Measurements from ENCODE around the gene SLC38A7. TPM values are rescaled to one million over a fixed set of nuclear protein-coding genes. Genes with fewer than 3 reads are reported as not detected.

The SLC38A7 gene, protein sequence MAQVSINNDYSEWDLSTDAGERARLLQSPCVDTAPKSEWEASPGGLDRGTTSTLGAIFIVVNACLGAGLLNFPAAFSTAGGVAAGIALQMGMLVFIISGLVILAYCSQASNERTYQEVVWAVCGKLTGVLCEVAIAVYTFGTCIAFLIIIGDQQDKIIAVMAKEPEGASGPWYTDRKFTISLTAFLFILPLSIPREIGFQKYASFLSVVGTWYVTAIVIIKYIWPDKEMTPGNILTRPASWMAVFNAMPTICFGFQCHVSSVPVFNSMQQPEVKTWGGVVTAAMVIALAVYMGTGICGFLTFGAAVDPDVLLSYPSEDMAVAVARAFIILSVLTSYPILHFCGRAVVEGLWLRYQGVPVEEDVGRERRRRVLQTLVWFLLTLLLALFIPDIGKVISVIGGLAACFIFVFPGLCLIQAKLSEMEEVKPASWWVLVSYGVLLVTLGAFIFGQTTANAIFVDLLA
- polyA plus RNA-seq (2013, experiment 1 of 4), result 24.7 TPM
- 29.5 TPM for polyA plus RNA-seq (2013, experiment 2 of 4)
- polyA plus RNA-seq (2013, experiment 3 of 4), result 19.5 TPM
- 20.9 TPM for polyA plus RNA-seq (2013, experiment 4 of 4)

DNA sequence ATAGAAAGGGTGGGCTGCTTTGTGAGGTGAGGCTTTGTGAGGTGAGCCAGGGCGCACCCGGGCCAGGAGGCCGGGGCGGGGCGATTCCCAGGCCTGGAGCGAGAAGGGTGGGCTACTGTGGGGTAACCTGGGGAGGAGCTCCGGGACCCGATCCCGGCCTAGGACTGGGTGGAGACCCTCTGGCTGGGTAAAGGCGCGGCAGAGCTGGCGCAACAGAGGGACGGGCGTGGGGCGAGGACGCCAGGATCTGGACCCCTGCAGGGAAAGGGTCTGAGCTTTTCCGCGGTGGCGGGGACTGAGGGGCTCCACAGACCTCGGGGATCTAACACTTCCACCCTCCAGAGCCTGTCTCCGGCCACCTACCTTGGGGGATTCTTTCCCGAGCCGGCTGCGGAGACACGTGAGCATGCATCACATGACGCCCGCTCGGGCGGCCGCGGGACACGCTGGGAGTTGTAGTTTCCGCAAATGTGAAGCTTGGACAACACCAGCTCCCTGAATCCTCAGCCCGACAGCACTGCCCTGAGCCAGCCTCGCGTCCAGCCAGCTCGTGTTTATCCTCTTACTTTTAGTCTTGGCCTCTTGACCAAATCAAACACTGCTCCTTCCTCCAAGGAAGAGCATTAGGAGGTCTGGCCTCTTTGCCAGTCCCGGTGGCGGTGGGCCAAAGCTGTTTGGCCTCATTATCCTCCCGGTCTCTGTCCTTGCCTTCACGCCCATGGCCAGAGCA, at the start of gene SLC38A7:
SLC38A7 (minus strand) TSS at position 417 of the 730 bp plus-strand sequence. CDS start 4,644 bp downstream, outside the sequence.
- 10% methylated on average over 41 of the region's 41 CpGs for WGBS, 2 experiments
- no peaks in the 10 kb centered on the region for H3K36me3 ChIP-seq (ENCODE audit: control insufficient read depth, insufficient read depth, low read length)
- H3K27me3 ChIP-seq (ENCODE audit: control insufficient read depth, insufficient read depth, low read length, poor library complexity, severe bottlenecking), result no peaks in the 10 kb centered on the region
- H3K9me3 ChIP-seq (ENCODE audit: control insufficient read depth, low read length), result no peaks in the 10 kb centered on the region
- peaks cover 8% of the 10 kb centered on the region for H3K4me1 ChIP-seq (ENCODE audit: control insufficient read depth, insufficient read depth, low read length)
- H3K4me3 ChIP-seq (ENCODE audit: insufficient read depth, low read depth, low read length), result peak within 1 kb of the TSS; percentile 90
- no peak within 1 kb of the TSS for H3K27ac ChIP-seq (ENCODE audit: insufficient read depth, low read depth, low read length, poor library complexity, severe bottlenecking)

DNA sequence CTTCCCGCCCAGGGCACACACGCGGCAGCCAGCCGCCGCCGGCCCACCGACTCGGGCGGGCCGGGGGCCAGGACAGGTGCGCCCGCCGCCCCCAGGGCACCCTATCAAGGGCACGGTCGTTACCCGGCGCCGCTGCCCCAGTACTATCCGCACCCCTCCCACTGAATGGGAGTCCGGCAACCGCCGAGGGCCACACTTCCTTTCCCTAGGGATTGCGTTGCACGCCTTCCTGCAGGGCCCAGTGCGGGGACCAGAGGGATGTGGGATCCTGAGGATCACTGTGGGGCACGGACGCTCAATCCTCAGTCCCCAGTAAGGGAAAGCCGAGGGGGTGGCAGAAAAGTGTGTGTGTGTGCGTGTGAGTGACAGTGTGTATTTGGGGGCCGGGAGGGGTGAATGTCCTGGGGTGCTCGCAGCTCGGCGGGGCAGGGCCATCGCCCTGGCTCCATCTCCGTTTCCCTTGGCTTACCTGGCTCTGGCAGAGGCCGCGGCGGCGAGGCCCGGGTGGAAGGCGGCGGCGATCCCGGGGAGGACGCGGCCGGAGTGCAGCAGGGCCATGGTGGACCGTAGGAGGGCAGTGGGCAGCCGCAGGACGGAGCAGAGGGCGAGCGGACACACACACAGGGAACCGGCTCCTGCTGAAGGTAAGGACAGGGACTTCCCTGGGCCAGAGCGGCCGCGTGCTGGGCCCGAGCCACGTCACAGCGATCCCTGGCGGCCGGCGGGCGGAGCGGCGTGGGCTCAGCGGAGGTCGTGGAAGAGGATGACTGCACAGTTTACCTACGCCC, 49.3 kb upstream of the SLC38A7 start, which contains the start of gene GOT2:
GOT2 (minus strand) TSS at position 646 of the 788 bp plus-strand sequence; CDS start at position 558, 88 bp downstream.
- peak within 1 kb of the TSS; percentile 55 for H3K27ac ChIP-seq (ENCODE audit: insufficient read depth, low read depth, low read length, poor library complexity, severe bottlenecking)
- 1% methylated on average over 68 of the region's 68 CpGs for WGBS, 2 experiments
- H3K4me1 ChIP-seq (ENCODE audit: control insufficient read depth, insufficient read depth, low read length), result peaks cover 8% of the 10 kb centered on the region
- no peaks in the 10 kb centered on the region for H3K9me3 ChIP-seq (ENCODE audit: control insufficient read depth, low read length)
- H3K4me3 ChIP-seq (ENCODE audit: insufficient read depth, low read depth, low read length), result peak within 1 kb of the TSS; percentile 91
- peaks cover 5% of the 10 kb centered on the region for H3K36me3 ChIP-seq (ENCODE audit: control insufficient read depth, insufficient read depth, low read length)
- no peaks in the 10 kb centered on the region for H3K27me3 ChIP-seq (ENCODE audit: control insufficient read depth, insufficient read depth, low read length, poor library complexity, severe bottlenecking)

DNA sequence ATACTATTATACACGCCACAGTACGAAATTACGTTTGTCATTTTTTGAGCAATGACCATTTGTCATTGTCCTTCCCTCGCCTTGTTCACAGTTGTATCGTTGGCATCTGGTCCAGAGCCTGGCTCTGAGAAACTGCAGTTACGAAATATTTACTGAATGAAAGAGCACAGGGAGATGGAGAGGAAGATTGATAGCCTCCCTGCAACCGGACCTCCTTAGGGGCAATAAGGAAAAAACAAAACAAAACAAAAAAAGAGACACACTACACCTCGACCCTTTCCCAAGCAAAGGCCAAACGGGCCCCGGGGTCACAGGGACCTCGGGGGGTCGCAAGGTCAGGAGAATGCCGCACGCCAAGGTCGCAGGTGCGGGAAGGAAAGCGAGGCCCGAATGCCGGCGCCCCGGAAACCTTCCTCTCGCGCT, 48.7 kb upstream of the SLC38A7 start:
- H3K4me3 ChIP-seq (ENCODE audit: insufficient read depth, low read depth, low read length), result peak overlapping the region; percentile 91
- H3K9me3 ChIP-seq (ENCODE audit: control insufficient read depth, low read length), result no peaks in the 10 kb centered on the region
- H3K4me1 ChIP-seq (ENCODE audit: control insufficient read depth, insufficient read depth, low read length), result peaks cover 8% of the 10 kb centered on the region
- no peaks in the 10 kb centered on the region for H3K27me3 ChIP-seq (ENCODE audit: control insufficient read depth, insufficient read depth, low read length, poor library complexity, severe bottlenecking)
- H3K36me3 ChIP-seq (ENCODE audit: control insufficient read depth, insufficient read depth, low read length), result peaks cover 5% of the 10 kb centered on the region
- 7 to 8% methylated on average over 23 of the region's 23 CpGs for WGBS, 2 experiments
- no peak overlapping the region for H3K27ac ChIP-seq (ENCODE audit: insufficient read depth, low read depth, low read length, poor library complexity, severe bottlenecking)

DNA sequence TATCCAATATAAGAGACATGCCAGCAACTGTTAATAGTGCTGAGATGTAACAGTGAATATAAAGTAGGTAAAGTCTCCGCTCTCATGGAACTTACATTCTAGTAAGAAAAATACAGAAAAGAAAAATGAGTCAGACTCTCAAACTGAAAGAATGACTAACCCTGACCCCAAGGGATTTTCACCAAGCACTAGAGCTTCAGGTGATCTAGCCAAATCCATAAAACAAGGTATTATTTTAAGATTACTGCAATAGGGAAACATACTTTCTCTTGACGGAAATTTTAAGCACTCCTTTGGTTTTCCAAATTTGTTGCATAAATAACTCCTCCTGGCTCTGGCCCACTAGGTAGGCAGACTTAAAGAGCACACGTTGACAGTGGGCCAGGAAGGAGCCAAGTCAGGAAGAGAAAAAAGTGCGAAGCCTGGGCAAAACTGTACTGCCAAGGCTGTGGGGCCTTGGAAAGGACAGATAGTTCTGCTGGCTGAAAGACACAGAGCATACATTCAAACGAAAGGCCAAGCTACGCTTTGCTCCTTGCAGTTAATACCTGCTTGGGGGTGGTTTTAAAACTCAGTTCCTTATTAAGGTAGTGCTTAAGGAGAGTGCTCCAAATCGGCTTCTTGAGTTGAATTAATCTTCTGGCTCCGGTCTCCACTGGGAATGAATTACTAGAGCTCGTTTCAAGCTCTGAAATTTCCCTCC, 48.1 kb upstream of the SLC38A7 start:
- no peak overlapping the region for H3K27ac ChIP-seq (ENCODE audit: insufficient read depth, low read depth, low read length, poor library complexity, severe bottlenecking)
- 56 to 64% methylated on average over 8 to 9 of the region's 9 CpGs for WGBS, 2 experiments

DNA sequence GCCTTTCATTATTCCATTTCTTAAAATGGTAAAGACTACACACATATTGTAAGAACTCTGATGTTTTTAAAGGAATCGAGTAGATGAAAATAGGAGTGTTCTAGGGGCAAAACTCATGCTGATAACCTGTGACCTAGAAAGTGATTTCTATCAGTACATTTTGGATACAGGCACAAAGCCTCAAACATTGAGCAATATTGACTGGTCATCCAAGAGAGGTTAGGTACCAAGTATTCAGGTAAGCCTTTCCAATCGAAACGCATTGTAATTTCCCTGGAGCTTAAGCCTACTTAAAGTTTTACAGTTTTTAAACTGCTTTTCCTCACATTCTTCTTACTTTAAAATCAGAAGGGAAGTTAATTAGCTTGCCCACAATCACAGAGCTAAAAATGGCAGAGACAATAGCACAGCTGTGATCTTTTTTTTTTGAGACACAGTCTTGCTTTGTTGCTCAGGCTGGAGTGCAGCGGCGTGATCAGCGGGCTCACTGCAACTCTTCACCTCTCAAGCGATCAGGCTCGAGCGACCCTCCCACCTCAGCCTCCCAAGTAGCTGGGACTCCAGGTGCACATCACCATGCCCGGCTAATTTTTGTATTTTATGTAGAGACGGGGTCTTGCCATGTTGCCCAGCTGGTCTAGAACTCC, 46.3 kb upstream of the SLC38A7 start:
- WGBS, 2 experiments, result 92% methylated on average over 11 of the region's 11 CpGs
- Histone ChIP-seq H3K4me1 (ENCODE audit: control insufficient read depth, insufficient read depth, low read length) (peaks cover 8% of the 10 kb centered on the region), H3K36me3 (ENCODE audit: control insufficient read depth, insufficient read depth, low read length) (peaks cover 5% of the 10 kb centered on the region), H3K9me3 (ENCODE audit: control insufficient read depth, low read length) (no peaks in the 10 kb centered on the region), H3K4me3 (ENCODE audit: insufficient read depth, low read depth, low read length) (no peak overlapping the region), H3K27me3 (ENCODE audit: control insufficient read depth, insufficient read depth, low read length, poor library complexity, severe bottlenecking) (no peaks in the 10 kb centered on the region), H3K27ac (ENCODE audit: insufficient read depth, low read depth, low read length, poor library complexity, severe bottlenecking) (no peak overlapping the region)

More for the DNA sequence above, 48.1 kb upstream of the SLC38A7 start:
- peaks cover 8% of the 10 kb centered on the region for H3K4me1 ChIP-seq (ENCODE audit: control insufficient read depth, insufficient read depth, low read length)
- peak overlapping the region; percentile 91 for H3K4me3 ChIP-seq (ENCODE audit: insufficient read depth, low read depth, low read length)
- H3K36me3 ChIP-seq (ENCODE audit: control insufficient read depth, insufficient read depth, low read length), result peaks cover 5% of the 10 kb centered on the region
- H3K27me3 ChIP-seq (ENCODE audit: control insufficient read depth, insufficient read depth, low read length, poor library complexity, severe bottlenecking), result no peaks in the 10 kb centered on the region
- H3K9me3 ChIP-seq (ENCODE audit: control insufficient read depth, low read length), result no peaks in the 10 kb centered on the region

DNA sequence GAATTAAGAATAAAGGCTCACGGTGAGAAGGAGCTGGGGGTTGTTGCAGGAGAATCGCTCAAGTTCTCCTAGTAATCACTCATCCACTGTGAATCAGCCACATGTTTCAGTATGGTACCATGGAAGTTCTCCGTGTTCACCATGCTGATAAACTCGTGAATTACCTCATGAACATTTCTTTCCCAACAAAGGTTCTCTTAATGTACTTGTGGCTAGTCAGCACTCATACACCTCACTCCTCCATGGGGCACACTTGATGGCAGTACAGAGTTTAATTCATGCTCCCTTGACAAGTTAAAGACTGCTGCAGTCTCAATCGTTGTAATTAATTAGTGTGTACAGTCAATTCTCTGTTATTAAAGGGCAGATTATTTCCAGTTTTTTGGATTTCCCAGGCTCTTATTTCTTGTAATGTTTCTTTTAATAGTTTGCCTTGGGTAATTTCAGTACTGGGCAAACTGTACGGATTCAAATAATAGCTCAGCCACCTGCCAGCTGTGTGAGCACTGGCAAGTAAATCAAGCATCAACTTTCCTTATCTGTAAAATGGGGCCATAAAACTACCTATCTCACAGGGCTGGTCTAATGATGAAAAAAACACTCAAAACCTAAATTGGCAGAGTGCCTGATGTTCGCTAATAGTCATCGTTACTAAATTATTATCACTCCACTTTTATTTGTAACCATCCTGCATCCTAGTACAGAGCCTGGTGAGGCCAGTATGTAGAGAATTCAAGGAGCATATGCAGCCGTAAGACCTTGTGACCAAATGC, 43.4 kb upstream of the SLC38A7 start:
- no peaks in the 10 kb centered on the region for H3K27me3 ChIP-seq (ENCODE audit: control insufficient read depth, insufficient read depth, low read length, poor library complexity, severe bottlenecking)
- WGBS, 2 experiments, result 92 to 95% methylated on average over 9 of the region's 9 CpGs
- peaks cover 6% of the 10 kb centered on the region for H3K4me1 ChIP-seq (ENCODE audit: control insufficient read depth, insufficient read depth, low read length)
- no peak overlapping the region for H3K4me3 ChIP-seq (ENCODE audit: insufficient read depth, low read depth, low read length)
- no peak overlapping the region for H3K27ac ChIP-seq (ENCODE audit: insufficient read depth, low read depth, low read length, poor library complexity, severe bottlenecking)
- H3K36me3 ChIP-seq (ENCODE audit: control insufficient read depth, insufficient read depth, low read length), result peaks cover 5% of the 10 kb centered on the region
- no peaks in the 10 kb centered on the region for H3K9me3 ChIP-seq (ENCODE audit: control insufficient read depth, low read length)

DNA sequence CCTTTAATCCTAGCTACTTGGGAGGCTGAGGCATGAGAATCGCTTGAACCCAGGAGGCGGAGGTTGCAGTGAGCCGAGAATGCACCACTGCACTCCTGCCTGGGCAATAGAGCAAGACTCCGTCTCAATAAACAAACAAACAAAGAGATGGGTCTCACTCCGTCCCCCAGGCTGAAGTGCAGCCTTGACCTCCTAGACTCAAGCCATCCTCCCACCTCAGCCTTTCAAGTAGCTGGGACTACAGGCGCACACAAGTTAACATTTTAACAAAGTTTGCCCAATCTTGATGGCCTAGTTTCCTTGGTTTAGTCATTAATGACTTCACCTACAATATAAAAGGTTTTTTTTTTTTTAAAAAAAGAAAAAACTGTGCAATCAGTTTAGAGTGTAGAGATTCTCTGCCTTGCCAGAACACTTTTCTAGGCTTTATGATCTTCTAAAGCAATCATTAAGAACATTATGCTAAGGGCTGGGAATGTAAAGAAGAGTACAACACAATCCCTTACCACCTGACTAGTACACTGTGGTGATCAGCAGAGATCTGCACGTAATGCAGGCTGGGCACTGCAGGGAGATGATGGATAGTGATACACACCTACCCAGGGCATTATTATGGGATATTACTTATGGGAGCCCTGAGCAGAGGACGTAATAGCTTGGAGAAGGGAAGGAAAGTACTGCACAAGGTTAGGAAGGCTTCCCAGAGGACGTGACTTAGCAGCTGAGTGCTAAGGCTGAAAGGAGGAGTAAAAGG, 42.6 kb upstream of the SLC38A7 start:
- WGBS, 2 experiments, result 84 to 90% methylated on average over 8 to 9 of the region's 9 CpGs
- no peak overlapping the region for H3K27ac ChIP-seq (ENCODE audit: insufficient read depth, low read depth, low read length, poor library complexity, severe bottlenecking)
- no peaks in the 10 kb centered on the region for H3K27me3 ChIP-seq (ENCODE audit: control insufficient read depth, insufficient read depth, low read length, poor library complexity, severe bottlenecking)
- H3K9me3 ChIP-seq (ENCODE audit: control insufficient read depth, low read length), result no peaks in the 10 kb centered on the region
- H3K4me3 ChIP-seq (ENCODE audit: insufficient read depth, low read depth, low read length), result no peak overlapping the region
- H3K4me1 ChIP-seq (ENCODE audit: control insufficient read depth, insufficient read depth, low read length), result no peaks in the 10 kb centered on the region
- peaks cover 5% of the 10 kb centered on the region for H3K36me3 ChIP-seq (ENCODE audit: control insufficient read depth, insufficient read depth, low read length)

DNA sequence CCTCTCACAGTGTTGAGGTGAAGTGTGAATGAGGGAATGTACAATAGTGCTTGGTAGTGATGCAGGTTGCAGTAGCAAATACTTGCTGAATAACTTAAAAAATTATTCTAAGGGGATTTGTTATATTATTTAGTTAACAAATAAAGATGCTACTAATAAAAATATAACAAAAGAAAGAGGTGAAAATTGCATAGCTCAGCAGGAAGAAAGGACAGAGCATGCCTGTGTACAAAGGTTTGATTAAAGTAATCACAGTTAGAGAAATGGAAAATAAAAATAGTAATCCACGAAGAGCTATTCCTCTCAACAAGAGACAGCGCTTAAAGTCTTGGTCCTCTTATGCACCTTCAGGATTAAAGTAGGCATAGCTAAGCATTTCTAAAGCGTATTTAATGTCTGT, 38.5 kb upstream of the SLC38A7 start:
- peaks cover 21% of the 10 kb centered on the region for H3K36me3 ChIP-seq (ENCODE audit: control insufficient read depth, insufficient read depth, low read length)

More for the DNA sequence above, 38.5 kb upstream of the SLC38A7 start:
- Histone ChIP-seq H3K27ac (ENCODE audit: insufficient read depth, low read depth, low read length, poor library complexity, severe bottlenecking) (no peak overlapping the region), H3K4me3 (ENCODE audit: insufficient read depth, low read depth, low read length) (no peak overlapping the region), H3K9me3 (ENCODE audit: control insufficient read depth, low read length) (no peaks in the 10 kb centered on the region), H3K27me3 (ENCODE audit: control insufficient read depth, insufficient read depth, low read length, poor library complexity, severe bottlenecking) (no peaks in the 10 kb centered on the region), H3K4me1 (ENCODE audit: control insufficient read depth, insufficient read depth, low read length) (no peaks in the 10 kb centered on the region)
- 65 to 84% methylated on average over 2 to 3 of the region's 3 CpGs for whole genome bisulfite sequencing, 2 experiments

All from ectodermal cell (in vitro differentiated cells).